Measurements from ENCODE around the gene AGR2.
"Not testable (repeated sequence)": the region's sequence is repeated elsewhere in the genome, so short reads cannot be mapped to it uniquely, and the experiment has no call there.

The AGR2 gene

DNA sequence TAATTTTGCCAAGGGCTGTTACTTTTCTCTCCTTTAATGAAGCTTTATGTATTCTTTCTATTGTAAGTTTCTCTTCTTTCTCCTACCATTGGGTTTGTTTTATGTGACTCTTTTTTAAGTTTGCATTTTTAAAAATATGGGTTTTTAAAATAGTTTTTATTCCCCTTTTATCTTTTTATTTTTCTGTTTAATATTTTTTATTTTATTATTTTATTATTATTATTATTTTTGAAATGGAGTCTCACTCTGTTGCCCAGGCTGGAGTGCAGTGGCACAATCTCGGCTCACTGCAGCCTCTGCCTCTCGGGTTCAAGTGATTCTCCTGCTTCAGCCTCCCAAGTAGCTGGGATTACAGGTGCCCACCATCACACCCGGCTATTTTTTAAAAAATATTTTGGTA lies 34.8 kb downstream of the AGR2 start:
- not testable (repeated sequence) for H3K9me3 Mint-ChIP-seq, H3K36me3 Mint-ChIP-seq, H3K27ac Mint-ChIP-seq, H3K4me1 Mint-ChIP-seq, H3K27me3 Mint-ChIP-seq, H3K4me3 Mint-ChIP-seq

DNA sequence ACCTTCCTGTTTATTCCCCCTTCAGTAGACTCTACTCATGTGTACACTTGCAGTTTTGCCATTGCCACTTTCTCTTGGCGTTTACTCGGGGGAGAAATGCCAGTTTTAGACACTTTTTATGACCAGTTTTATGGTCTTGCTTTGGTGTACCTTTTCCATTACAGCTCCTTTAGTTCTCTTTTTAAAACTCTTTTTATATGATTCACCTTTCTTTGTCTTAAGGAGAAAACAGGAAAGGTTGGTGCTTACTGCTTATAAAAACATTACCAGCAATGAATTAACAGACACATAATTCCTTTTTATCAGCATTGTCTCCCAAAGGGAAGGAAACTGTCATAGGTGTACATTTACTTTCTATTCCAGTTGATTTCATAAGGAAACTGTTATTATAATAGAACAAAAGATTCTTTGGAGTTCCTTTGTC lies 39.4 kb downstream of the AGR2 start:
- H3K27ac Mint-ChIP-seq = no peak overlapping the region
- no peak overlapping the region for H3K4me3 Mint-ChIP-seq
- H3K9me3 Mint-ChIP-seq = no peaks in the 10 kb centered on the region
- no peaks in the 10 kb centered on the region for H3K36me3 Mint-ChIP-seq
- no peaks in the 10 kb centered on the region for H3K4me1 Mint-ChIP-seq
- peaks cover 2% of the 10 kb centered on the region for H3K27me3 Mint-ChIP-seq

DNA sequence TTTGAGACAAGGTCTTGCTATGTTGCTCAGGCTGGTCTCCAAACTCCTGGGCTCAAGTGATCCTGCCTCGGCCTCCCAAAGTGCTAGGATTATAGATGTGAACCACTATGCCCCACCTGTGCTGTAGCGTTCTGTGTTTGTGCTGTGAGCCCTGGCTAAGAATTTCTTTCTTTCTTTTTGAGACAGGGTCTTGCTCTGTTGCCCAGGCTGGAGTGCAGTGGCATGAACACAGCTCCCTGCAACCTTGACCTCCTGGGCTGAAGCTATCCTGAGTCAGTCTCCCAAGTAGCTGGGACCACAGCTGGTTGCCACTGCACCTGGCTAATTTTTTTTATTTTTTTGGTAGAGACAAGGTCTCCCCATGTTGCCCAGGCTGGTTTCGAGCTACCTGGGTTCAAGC lies 39.9 kb downstream of the AGR2 start:
- Mint-ChIP-seq H3K4me3 (no peak overlapping the region), H3K4me1 (no peaks in the 10 kb centered on the region), H3K27me3 (peaks cover 2% of the 10 kb centered on the region), H3K27ac (no peak overlapping the region), H3K36me3 (no peaks in the 10 kb centered on the region), H3K9me3 (no peaks in the 10 kb centered on the region)

DNA sequence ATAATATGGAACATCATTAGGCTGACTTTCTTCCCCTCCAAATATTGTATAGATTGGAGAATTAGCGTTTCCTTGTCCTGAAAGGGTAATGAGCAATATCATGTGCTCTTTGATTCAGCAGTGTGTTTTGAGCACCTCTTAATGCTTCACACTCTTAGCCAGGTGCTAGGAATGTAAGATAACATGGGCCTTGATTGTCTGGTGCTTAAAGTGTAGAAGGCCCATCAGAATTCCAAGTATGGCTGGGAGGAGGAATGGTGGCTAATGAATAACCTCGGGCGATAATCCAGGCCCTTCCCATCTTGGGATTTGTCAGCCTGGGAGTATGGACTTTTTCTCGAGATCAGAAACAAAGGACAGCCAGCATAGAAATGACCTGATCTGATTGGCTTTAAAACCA lies 42.6 kb downstream of the AGR2 start:
- no peaks in the 10 kb centered on the region for H3K9me3 Mint-ChIP-seq
- H3K27me3 Mint-ChIP-seq = no peaks in the 10 kb centered on the region
- H3K36me3 Mint-ChIP-seq = no peaks in the 10 kb centered on the region
- H3K4me3 Mint-ChIP-seq = no peak overlapping the region
- no peak overlapping the region for H3K27ac Mint-ChIP-seq
- no peaks in the 10 kb centered on the region for H3K4me1 Mint-ChIP-seq

DNA sequence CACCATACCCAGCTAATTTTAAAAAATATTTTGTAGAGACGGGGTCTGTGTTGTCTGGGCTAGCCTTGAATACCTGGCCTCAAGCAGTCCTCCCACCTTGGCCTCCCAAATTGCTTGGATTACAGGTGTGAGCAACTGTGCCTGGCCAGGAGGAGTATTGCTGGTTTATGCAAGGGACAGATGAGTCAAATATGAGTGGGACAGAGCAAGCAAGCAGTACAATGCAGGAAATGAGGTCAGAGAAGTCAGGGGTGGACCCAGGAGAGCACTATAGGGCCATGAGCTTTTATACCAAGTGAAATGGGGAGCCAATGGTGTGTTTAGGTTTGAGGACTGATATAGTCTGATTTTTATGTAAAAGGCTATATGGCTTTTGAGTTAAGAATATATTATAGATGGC lies 45.0 kb downstream of the AGR2 start:
- H3K36me3 Mint-ChIP-seq = no peaks in the 10 kb centered on the region
- no peak overlapping the region for H3K27ac Mint-ChIP-seq

DNA sequence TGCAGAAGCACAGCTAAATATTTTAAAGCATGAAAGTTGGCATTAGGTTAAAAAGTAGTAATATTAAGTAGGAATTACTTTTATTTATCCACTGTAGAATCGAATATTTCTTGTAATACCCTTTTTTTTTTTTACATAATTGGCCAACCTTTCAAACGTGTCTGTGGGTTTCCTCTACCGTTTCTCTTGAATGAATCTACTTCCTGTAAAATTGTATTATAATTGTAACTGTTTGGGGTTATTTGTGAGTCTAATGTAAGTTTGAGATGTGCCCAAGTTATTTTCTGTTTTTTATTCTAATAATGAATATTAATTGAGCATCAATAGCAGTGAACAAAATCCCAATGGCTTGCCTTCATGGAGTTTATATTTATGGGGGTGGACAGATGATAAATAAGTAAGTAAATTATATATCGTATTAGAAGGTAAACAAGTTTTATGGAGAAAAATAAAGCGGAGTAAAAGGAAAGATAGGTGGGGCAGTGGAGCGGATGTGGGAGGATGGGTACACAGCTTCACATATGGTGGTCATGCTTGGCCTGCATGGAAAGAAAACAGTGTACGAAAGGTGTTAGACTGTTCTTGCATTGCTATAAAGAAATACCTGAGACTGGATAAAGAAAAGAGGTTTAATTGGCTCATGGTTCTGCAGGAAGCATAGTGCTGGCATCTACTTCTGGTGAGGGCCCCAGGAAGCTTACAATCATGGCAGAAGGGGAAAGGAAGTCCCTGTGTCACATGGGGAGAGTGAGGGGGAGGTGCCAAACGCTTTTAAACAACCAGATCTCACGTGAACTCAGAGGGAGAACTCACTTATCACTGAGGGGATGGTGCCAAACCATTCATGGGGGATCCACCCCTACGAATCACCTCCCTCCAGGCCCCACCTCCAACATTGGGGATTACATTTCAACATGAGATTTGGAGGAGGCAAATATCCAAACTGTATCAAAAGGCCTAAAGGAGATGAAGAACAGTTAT lies 45.9 kb downstream of the AGR2 start:
- Mint-ChIP-seq H3K27me3 (peaks cover 25% of the 10 kb centered on the region), H3K4me3 (no peak overlapping the region), H3K36me3 (peaks cover 2% of the 10 kb centered on the region), H3K9me3 (no peaks in the 10 kb centered on the region), H3K27ac (no peak overlapping the region), H3K4me1 (peaks cover 7% of the 10 kb centered on the region)

More for the DNA sequence above, 45.0 kb downstream of the AGR2 start:
- Mint-ChIP-seq H3K9me3 (no peaks in the 10 kb centered on the region), H3K4me3 (no peak overlapping the region), H3K4me1 (no peaks in the 10 kb centered on the region), H3K27me3 (peaks cover 17% of the 10 kb centered on the region)

DNA sequence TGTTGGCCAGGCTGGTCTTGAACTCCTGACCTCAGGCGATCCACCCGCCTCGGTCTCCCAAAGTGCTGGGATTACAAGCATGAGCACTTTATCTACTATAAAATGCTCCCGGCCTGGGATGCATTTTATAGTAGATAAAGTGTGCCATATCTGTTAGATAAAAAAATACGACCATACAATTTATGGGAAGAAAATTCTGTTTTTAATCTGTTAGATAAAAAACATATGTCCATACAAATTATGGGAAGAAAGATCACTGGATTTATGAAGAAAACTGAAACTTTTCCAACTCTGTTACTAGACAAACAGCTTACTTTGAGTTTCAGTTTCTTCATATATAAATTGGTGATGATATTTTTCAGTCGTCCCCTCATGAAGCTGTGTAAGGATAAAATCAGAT lies 46.8 kb downstream of the AGR2 start:
- Mint-ChIP-seq H3K4me3 (no peak overlapping the region), H3K27me3 (peaks cover 27% of the 10 kb centered on the region), H3K4me1 (peaks cover 10% of the 10 kb centered on the region), H3K9me3 (no peaks in the 10 kb centered on the region), H3K27ac (no peak overlapping the region), H3K36me3 (peaks cover 2% of the 10 kb centered on the region)

DNA sequence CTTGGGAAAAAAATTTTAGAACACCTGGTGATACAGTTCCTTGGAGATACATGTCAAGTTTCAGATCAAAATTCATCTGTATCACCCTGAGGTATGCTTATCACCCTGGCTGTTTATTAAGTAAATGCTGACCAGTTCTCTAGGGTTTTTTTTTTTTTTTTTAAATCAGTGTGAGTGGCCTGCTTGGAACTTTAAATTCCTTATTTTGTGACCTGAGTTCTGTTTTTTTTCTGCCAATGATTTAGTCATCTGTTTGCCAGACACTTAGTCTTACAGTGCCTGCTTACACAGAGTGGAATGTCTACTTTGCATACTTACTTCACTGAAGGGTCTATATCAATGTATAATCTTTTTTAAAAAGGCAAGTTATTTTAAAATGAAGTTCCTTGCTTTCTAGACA lies 49.4 kb downstream of the AGR2 start:
- H3K36me3 Mint-ChIP-seq = peaks cover 2% of the 10 kb centered on the region
- H3K27me3 Mint-ChIP-seq = peaks cover 30% of the 10 kb centered on the region
- no peak overlapping the region for H3K4me3 Mint-ChIP-seq
- H3K9me3 Mint-ChIP-seq = no peaks in the 10 kb centered on the region
- peaks cover 11% of the 10 kb centered on the region for H3K4me1 Mint-ChIP-seq
- H3K27ac Mint-ChIP-seq = no peak overlapping the region

DNA sequence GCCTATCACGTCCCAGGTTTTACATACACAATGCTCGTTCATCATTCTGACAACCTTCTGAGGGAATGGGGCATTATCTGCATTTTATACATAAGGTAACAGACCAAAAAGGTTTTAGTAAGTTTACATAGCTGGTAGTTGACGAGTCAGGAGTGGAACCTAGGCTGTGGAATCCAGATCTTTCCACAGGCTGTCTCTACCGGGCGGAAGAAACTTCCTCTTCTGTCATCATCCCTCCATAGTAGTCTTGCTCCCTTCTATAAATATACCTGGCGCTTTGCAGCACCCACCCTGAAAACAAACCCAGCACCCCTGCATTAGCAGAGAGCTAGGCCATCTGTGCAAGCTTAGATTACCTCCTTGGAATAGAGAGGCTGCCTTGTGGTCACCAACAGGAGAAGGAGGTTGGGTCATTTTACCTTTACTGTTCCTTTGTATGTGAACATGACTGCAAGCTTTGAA lies 49.9 kb downstream of the AGR2 start:
- Mint-ChIP-seq H3K27me3 (peaks cover 30% of the 10 kb centered on the region), H3K36me3 (peaks cover 2% of the 10 kb centered on the region), H3K27ac (no peak overlapping the region), H3K9me3 (no peaks in the 10 kb centered on the region), H3K4me1 (peaks cover 11% of the 10 kb centered on the region), H3K4me3 (peak overlapping the region; percentile 81)

DNA sequence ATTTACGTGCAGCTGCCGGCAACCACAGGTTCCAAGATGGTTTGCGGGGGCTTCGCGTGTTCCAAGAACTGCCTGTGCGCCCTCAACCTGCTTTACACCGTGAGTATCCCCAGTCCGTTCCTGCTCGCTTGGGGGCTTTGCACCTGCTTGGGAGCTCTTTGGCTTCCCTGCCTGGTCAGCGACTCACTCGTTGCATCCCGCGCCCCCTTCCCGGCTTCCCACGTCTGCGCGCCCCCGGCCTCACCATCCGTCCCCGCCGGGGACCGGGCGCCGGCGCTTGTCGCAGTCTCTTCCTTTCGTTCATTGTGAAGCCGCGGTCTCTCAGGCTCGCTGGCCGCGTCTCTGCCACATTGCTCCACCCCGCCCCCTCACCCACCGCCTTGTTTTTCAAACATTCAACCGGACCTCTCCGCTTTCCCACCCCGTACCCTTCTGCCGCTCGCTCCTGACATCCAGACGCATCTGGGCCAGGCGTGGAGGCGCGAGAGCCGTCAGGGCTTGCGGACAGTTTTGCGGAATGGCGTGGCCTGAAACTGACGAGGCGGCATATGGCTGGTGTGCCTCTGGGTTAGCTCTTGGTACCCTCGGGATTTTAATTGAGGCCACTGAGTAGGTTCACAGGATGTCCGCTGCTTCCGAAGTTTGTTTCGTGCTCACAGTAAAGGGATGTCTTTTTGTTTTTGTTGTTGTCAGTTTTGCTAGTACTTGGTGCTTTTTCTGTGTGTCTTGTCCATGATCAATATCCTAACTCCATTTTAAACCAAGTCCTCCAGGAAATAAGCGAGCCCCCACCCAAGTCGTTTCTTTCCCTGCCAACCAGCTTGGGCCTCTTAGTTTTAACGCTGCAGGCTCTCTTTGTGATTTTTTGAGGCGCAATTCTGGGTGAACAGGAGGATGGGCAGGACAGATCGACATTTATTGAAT lies 50.6 kb downstream of the AGR2 start:
- H3K4me3 Mint-ChIP-seq = peak overlapping the region; percentile 81
- peaks cover 11% of the 10 kb centered on the region for H3K4me1 Mint-ChIP-seq
- H3K27ac Mint-ChIP-seq = peak overlapping the region; percentile 13
- no peaks in the 10 kb centered on the region for H3K9me3 Mint-ChIP-seq
- peaks cover 31% of the 10 kb centered on the region for H3K27me3 Mint-ChIP-seq
- peaks cover 2% of the 10 kb centered on the region for H3K36me3 Mint-ChIP-seq

DNA sequence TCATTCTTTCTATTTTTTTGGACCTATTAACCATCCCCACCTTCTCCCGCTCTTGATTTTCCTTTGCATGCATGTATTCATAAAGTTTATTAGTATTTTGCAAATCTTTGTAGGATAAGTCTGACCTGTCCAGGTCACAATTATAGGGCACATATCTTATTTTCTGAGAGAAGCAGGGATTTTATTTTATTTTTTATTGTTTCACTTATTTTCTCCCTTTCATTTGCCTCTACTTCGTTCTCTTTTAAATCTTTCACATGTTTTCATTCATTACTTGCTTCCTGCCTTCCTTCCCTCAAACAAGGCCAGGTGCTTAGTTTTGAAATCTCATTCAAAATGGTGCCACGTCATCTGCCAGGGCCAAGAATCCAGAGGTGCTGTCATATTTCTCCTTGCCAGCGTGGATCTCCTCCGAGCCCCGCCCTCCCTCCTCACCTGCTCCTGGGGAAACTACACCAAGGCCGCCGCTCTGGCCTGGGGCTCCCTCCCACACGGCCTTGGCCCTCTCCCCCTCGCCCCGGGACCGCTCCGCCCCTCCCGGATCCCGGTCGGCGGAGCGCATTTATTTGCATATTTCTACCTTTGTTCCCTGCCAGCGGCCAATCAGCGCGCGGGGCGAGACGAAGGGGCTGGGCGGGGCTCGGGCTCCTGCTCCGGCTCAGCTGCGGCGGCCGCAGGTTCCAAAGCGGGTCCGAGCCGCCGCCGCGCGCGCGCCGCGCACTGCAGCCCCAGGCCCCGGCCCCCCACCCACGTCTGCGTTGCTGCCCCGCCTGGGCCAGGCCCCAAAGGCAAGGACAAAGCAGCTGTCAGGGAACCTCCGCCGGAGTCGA lies 51.5 kb downstream of the AGR2 start, which contains the start of gene TSPAN13:
TSS of gene TSPAN13 (plus strand) at position 654 of the 830 bp plus-strand sequence. CDS start 213 bp downstream, outside the sequence.
- H3K4me3 Mint-ChIP-seq = peak within 1 kb of the TSS; percentile 81
- peaks cover 2% of the 10 kb centered on the region for H3K36me3 Mint-ChIP-seq
- peak within 1 kb of the TSS; percentile 13 for H3K27ac Mint-ChIP-seq
- H3K9me3 Mint-ChIP-seq = no peaks in the 10 kb centered on the region
- H3K4me1 Mint-ChIP-seq = peaks cover 11% of the 10 kb centered on the region
- H3K27me3 Mint-ChIP-seq = peaks cover 31% of the 10 kb centered on the region

DNA sequence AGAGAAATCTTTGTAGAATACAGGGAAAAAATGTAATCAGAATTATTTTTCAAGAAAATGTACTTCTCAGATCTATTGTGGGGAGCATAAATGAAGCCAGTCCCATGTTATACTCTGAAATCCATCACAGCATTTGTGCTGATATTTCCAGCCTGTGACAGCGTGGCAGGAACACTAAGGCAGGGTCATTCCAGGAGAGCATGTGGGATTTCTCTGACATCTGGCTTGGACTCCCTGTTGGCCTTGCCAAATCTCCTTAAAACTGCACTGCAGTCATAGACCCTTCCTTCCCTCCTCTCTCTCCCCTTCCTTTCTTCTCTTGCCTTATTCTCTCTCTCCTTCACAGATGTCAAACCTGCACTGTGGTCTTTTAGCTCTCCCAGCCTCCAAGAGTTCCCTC lies 57.7 kb downstream of the AGR2 start:
- H3K9me3 Mint-ChIP-seq = no peaks in the 10 kb centered on the region
- no peak overlapping the region for H3K4me3 Mint-ChIP-seq
- H3K27me3 Mint-ChIP-seq = peaks cover 3% of the 10 kb centered on the region
- no peak overlapping the region for H3K27ac Mint-ChIP-seq
- no peaks in the 10 kb centered on the region for H3K36me3 Mint-ChIP-seq
- H3K4me1 Mint-ChIP-seq = no peaks in the 10 kb centered on the region

DNA sequence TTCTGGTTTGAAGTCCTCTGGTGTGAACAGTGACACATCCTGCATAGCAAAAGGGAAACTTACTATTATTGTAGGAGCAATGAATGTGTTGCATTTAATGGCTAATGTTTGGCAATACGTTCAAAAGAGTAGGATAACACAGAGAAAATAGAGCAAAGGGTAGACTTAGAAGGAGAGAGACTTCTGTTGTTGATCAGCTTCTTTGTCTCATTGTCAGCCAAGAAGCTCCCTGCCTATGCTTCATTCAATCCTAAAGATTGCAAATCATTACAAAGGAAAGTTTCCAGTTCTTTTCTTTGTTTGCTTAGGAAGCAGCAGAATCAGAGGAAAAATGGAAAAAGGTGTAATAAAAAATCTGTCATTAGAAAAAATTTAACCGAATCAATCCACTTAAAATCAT lies 59.2 kb downstream of the AGR2 start:
- Mint-ChIP-seq H3K9me3 (no peaks in the 10 kb centered on the region), H3K27me3 (peaks cover 1% of the 10 kb centered on the region), H3K4me1 (no peaks in the 10 kb centered on the region), H3K27ac (no peak overlapping the region), H3K4me3 (no peak overlapping the region), H3K36me3 (no peaks in the 10 kb centered on the region)

DNA sequence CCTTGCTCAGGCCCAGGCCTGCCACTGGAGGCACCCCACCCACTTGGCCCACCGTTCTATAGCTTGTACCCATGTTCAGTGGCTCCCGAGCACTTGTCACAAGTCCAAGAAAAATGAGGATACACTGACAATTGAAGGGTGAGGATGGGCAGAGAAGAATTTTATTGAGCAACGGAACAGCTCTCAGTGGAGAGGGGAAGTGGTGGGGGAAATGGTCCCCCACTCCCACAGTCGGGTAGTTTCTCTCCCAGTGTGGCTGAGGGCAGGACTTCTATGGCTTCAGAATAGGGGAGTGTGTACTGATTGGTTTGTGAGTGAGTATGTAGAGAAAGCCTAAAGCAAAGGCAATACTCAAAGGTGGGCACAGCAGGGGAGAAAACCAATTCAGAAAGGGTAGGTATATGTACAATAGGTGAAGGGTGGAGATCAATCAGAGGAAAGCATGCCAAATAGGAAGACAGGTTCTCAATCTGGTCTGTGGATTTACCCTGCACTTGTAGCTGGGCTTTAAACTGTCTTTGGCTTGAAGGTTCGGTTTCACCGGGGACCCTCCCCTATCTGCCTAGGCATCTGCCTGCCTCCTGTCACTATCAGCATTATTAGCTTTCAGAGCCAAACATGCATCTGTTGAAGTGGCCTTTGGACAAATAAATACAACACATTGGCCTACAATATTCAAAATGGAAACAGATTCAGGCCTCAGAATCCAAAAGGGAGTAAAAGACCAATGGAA lies 60.1 kb downstream of the AGR2 start:
- Mint-ChIP-seq H3K36me3 (no peaks in the 10 kb centered on the region), H3K27ac (no peak overlapping the region), H3K9me3 (no peaks in the 10 kb centered on the region), H3K4me3 (no peak overlapping the region), H3K4me1 (no peaks in the 10 kb centered on the region), H3K27me3 (peaks cover 1% of the 10 kb centered on the region)

Measured in activated naive CD4-positive, alpha-beta T cell treated with anti-CD3 and anti-CD28 coated beads, Interleukin-2, amount 50 U/mL, for 24 hours (primary cell).